Thoracic aorta (tissue), 2 donors: ENCODE data around the gene CELF2. TPM values are rescaled to one million over a fixed set of nuclear protein-coding genes. Genes with fewer than 3 reads are reported as not detected.

Source experiments
- ATAC-seq: fragments of 150-250 bp; one replicate; pipeline ENCODE4 v1.8.0; 2017; ENCODE audit warnings: low read depth; ENCODE audit not compliant: insufficient number of reproducible peaks, low FRiP score
- DNase-seq: peaks from one replicate; pipeline ENCODE4 v3.0.0-alpha.2; 2020; ENCODE audit warnings: low spot score
- H3K27ac ChIP-seq, 2 donors: fragments of 200-600 bp; sonication (generic); 1 replicate in 1 of 2; 2 replicates in 1 of 2; pipeline ENCODE4 v1.5.1; 2016; ENCODE audit warnings: mild to moderate bottlenecking in 2 of 2, moderate library complexity in 2 of 2
- H3K27me3 ChIP-seq: fragments of 200-600 bp; sonication (generic); replicated peaks from 2 replicates; pipeline ENCODE4 v1.6.0; 2016; ENCODE audit warnings: mild to moderate bottlenecking; ENCODE audit not compliant: insufficient read depth
- H3K36me3 ChIP-seq: fragments of 200-600 bp; sonication (generic); one replicate; pipeline ENCODE4 v1.5.1; 2016
- H3K4me1 ChIP-seq, 2 donors: fragments of 200-600 bp; sonication (generic); 1 replicate in 1 of 2; 2 replicates in 1 of 2; pipeline versions ENCODE4 v1.5.1 to v1.6.0; 2016; ENCODE audit warnings: low read depth in 2 of 2, mild to moderate bottlenecking in 1 of 2; ENCODE audit not compliant: control insufficient read depth in 1 of 2
- H3K4me3 ChIP-seq: fragments of 200-600 bp; sonication (generic); 2 replicates; pipeline ENCODE4 v1.5.1; 2016; ENCODE audit warnings: mild to moderate bottlenecking
- H3K9me3 ChIP-seq: fragments of 200-600 bp; sonication (generic); 2 replicates; pipeline ENCODE4 v1.5.1; 2016
- CTCF ChIP-seq: fragments of 200-600 bp; sonication (generic); IDR thresholded peaks from one replicate; pipeline ENCODE4 v1.5.1; 2019; ENCODE audit warnings: antibody characterized with exemption
- total RNA-seq, 2 donors: library from RNA; depleted of rRNA; stranded (reverse); fragments of >200 nt; gene quantifications; one replicate each; pipeline versions ENCODE4 v1.1.0 to v1.2.3, GENCODE V29; 2016

CELF2 gene
- total RNA-seq, 2 donors from 2014 or later = 69.0 to 73.5 TPM

- no peaks in the 10 kb centered on the region for H3K36me3 ChIP-seq
- no peaks in the 10 kb centered on the region for H3K27me3 ChIP-seq
- H3K9me3 ChIP-seq = no peaks in the 10 kb centered on the region
- H3K27ac ChIP-seq = no peak overlapping the region
- H3K4me3 ChIP-seq = no peak overlapping the region
- H3K4me1 ChIP-seq = peaks cover 3 to 36% of the 10 kb centered on the region in 2 donors
- ATAC-seq (no peak), DNase-seq (no peak)
- no peak for TF ChIP-seq CTCF
Measured at GRCh38 chr10:11081408-11081807, 63.7 kb downstream of the CELF2 start.

GRCh38 chr10:11082526-11082925 is 64.9 kb downstream of the CELF2 start:
- no peak overlapping the region for H3K27ac ChIP-seq
- H3K4me3 ChIP-seq = no peak overlapping the region
- no peaks in the 10 kb centered on the region for H3K27me3 ChIP-seq
- DNase-seq (no peak), ATAC-seq (no peak)
- no peak for TF ChIP-seq CTCF
- H3K36me3 ChIP-seq = no peaks in the 10 kb centered on the region
- peaks cover 3 to 36% of the 10 kb centered on the region in 2 donors for H3K4me1 ChIP-seq
- no peaks in the 10 kb centered on the region for H3K9me3 ChIP-seq

- no peaks in the 10 kb centered on the region for H3K9me3 ChIP-seq
- ATAC-seq (no peak), DNase-seq (no peak)
- TF ChIP-seq CTCF = no peak
- no peaks in the 10 kb centered on the region for H3K27me3 ChIP-seq
- peaks cover 3 to 36% of the 10 kb centered on the region in 2 donors for H3K4me1 ChIP-seq
- H3K4me3 ChIP-seq = no peak overlapping the region
- no peak overlapping the region for H3K27ac ChIP-seq
- no peaks in the 10 kb centered on the region for H3K36me3 ChIP-seq
Measured at GRCh38 chr10:11083051-11083450, 65.4 kb downstream of the CELF2 start.

- H3K4me1 ChIP-seq = peaks cover 3 to 34% of the 10 kb centered on the region in 2 donors
- no peak for TF ChIP-seq CTCF
- H3K27ac ChIP-seq = no peak overlapping the region
- no peak for DNase-seq
- H3K9me3 ChIP-seq = no peaks in the 10 kb centered on the region
- no peak for ATAC-seq
- H3K27me3 ChIP-seq = no peaks in the 10 kb centered on the region
- H3K4me3 ChIP-seq = no peak overlapping the region
- no peaks in the 10 kb centered on the region for H3K36me3 ChIP-seq
Measured at GRCh38 chr10:11085545-11085944, 67.9 kb downstream of the CELF2 start.

- Histone ChIP-seq H3K27ac (no peak overlapping the region), H3K4me3 (no peak overlapping the region), H3K36me3 (no peaks in the 10 kb centered on the region), H3K27me3 (no peaks in the 10 kb centered on the region), H3K9me3 (no peaks in the 10 kb centered on the region), H3K4me1 (peaks cover 2 to 27% of the 10 kb centered on the region in 2 donors)
- TF ChIP-seq CTCF = no peak
- no peak for DNase-seq
- ATAC-seq = no peak
Measured at GRCh38 chr10:11086177-11086840, 68.6 kb downstream of the CELF2 start.
